LHCN-M2 (cell line): Measurements from ENCODE around the gene ERH. TPM values are rescaled to one million over a fixed set of nuclear protein-coding genes. Genes with fewer than 3 reads are reported as not detected.
"Not testable (repeated sequence)": the region's sequence is repeated elsewhere in the genome, so short reads cannot be mapped to it uniquely, and the experiment has no call there.

Source experiments
- DNase-seq: peaks from one replicate; pipeline ENCODE4 v3.0.0-alpha.2; 2012; ENCODE audit warnings: low read depth
- total RNA-seq: library from RNA; depleted of rRNA; stranded (reverse); fragments of >200 nt; gene quantifications from 2 replicates; pipeline ENCODE4 v1.2.3, GENCODE V29; 2014

Gene ERH
- total RNA-seq, 1 experiment from 2014 or later, result 147 TPM

GRCh38 chr14:69398818-69399210, 715 bp upstream of the ERH start:
- no peak for DNase-seq

DNA sequence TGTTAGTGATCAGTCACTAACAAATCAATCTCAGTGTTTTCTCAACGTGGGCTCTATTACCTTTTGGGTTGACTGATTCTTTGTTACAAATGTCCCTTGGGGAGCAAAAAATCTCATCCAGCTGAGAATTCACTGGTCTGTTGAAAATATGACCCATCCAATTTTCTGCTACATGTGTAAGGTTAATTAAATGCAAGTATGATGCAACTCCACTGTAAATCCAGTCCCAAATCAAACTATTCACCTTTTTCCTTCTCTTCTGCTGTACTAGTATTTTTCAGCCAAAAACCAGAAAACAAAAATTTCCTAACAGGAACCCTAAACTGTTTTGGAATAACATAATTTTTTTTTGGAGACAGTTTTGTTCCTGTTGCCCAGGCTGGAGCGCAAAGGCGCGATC, 2.2 kb downstream of the ERH start:
- no peak for DNase-seq

- DNase-seq, result no peak
Measured at GRCh38 chr14:69392481-69392880, 5.6 kb downstream of the ERH start.

- not testable (repeated sequence) for DNase-seq
Measured at GRCh38 chr14:69391400-69391799, 6.7 kb downstream of the ERH start.

GRCh38 chr14:69387311-69387710, 10.8 kb downstream of the ERH start:
- DNase-seq, result no peak

- no peak for DNase-seq
Measured at GRCh38 chr14:69378274-69378673, 19.8 kb downstream of the ERH start.

DNA sequence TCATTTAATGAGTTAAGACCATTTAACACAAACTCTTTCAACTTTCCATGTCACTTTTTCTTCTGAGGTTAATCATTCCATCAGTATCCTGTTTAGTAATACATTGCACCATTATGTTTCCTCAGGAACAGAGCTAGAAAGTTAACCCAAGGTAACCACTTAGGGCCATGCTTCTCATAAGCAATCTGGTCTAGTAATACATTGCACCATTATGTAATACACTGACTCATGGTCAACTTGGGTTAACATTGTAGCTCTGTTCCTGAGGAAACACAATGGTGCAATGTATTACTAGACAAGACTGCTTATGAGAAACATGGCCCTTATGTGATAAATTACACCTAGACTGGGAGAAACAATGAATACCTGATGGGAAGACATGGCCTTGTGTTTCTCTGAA, 21.7 kb downstream of the ERH start:
- peak; percentile 44 for DNase-seq

DNA sequence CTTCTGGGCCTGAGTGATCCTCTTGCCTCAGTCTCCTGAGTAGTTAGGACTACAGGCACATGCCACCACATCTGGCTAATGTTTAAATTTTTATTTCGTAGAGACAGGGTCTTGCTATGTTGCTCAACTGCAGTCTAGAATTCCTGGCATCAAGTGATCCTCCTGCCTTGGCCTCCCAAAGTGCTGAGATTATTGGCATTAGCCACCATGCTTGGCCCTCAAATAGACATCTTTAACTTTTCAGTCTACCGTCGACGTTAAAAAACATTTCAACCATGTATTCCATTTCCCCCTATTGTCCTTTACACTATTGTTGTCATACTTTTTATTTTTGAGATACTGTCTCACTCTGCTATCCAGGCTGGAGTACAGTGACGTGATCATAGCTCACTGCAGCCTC, 22.4 kb downstream of the ERH start:
- DNase-seq, result no peak

GRCh38 chr14:69375182-69375581, 22.9 kb downstream of the ERH start:
- DNase-seq, result no peak

DNA sequence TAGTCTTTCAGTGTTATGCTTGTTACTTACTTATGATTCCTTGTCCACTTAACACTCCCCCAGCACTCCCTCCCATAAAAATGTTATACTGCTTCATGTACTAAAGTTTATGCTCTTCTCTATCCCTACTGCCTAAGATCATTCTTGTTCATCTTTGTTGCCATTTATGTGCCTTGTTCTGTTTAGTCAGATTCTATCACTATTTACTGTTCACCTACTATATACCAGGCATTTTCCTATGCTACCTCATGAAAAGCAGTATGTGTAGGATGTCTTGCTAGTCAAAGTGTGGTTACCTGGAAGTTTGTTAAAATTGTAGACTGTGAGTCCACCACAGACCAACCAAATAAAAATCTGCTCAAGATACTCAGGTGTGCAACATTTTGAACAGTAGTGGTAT, 23.9 kb downstream of the ERH start:
- no peak for DNase-seq

DNA sequence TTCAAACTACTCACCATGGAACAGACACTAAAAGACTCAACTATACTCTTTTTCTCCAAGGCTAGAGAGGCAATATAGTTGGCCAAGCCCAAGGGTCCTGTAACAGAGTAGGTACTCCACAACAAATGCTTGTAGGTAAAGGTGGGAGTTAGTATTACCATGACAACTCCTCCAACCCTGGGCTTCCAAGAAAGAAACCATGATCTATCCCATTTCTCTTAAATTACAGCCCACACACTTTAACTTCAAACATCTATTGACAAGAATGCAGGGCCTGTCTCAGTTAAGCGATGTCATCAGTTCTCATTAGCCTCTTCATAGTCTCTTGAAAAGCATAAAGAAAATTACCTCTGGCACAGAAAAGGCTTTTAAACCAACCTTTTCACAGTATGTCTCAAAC, 25.0 kb downstream of the ERH start:
- DNase-seq, result no peak

DNA sequence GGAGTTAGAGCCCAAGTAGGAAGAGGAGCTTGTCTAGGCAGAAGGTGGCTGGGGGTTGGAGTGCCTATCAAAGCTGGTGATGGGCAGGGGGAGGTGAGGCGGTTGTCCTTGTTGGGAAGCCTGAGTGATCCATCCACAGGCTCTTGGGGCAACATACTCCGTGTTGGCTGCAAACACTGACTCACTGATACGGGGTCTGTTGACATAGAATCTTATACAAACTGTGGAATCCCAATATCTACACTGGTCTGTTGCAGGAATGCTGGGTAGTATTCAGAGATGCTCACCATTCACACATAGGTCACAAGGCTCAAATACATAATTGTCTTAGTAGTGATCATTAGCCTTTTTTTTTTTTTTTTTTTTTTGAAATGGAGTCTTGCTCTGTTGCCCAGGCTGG, 26.0 kb downstream of the ERH start:
- no peak for DNase-seq

- DNase-seq, result no peak
Measured at GRCh38 chr14:69370061-69370460, 28.0 kb downstream of the ERH start.

- DNase-seq, result no peak
Measured at GRCh38 chr14:69368381-69368780, 29.7 kb downstream of the ERH start.

DNA sequence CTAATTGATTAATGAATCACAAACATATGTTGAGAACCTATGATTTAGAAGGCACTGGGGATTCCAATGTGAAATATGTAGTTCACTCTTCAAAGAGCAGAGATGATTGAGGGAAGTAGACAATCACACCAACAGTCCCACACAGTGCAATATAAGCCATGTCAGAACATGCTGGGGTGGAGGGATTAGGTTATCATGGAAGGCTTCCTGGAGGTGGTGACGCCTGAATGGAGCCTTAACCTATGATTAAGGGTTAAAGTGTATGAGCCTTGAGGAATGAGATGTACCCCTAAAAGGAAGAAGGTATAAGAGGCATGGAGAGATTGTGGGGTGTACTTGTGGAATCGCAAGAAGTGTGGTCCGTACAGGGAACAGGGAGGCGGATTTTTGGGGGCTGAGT, 31.3 kb downstream of the ERH start:
- DNase-seq, result no peak

GRCh38 chr14:69366069-69366468, 32.0 kb downstream of the ERH start:
- DNase-seq, result no peak

DNA sequence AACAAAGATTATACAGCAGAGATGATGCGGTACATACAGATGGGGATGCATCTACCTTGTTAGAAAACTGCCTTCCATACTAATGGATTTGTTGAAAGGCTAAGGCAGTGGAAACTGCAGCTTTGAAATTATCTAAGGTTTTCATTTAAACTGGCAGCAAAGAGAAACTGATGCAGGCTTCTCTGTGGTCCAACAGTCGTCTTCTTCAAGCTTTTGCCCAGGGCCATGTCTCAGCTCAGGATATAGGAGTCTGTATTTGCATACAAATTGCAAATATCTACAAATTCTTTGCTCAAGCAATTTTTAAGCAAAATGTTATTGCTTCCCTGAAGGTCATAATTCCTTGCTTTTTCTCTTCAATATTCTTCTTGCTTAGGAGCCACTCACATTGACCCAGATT, 33.7 kb downstream of the ERH start:
- DNase-seq, result no peak

- no peak for DNase-seq
Measured at GRCh38 chr14:69363964-69364363, 34.1 kb downstream of the ERH start.

GRCh38 chr14:69363055-69363454, 35.0 kb downstream of the ERH start:
- DNase-seq, result no peak

- DNase-seq, result peak; percentile 26
Measured at GRCh38 chr14:69360438-69361108, 37.5 kb downstream of the ERH start.

GRCh38 chr14:69358966-69359365, 39.1 kb downstream of the ERH start:
- no peak for DNase-seq

DNA sequence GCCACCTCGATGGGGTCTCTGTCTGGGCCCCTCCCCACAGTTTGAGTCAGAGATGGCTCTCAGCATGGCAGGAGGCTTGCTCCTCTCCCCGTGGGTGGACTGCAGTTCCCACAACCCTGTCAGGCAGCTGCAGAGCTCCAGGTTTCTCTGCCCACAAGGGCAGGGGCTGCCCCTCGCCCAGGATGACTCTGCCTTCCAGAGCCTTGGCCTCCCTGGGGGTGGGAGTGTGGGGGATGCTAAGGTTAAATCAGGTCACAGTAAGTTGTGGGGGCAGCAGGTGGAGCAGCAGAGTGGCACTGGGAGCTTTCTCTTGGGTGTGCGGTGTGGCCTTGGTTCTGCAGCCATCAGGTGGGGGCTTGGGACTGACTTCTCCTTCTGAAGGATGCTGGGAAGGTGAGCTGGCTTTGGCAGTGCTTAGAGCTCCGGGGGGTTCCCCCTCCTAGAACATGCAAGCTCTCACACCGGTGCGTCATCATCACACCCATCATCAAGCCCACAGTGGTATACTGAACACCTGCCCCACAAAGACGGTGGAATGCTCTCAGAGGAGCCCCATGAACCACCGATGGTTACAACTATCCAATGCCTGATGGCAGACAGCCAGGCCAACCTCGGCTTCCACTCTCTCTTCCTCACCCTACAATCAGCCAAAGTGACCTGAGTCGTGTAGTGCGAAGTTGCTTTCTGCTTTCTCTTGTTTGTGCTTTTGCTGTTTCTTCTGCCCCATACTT, 39.7 kb downstream of the ERH start:
- DNase-seq, result no peak

DNA sequence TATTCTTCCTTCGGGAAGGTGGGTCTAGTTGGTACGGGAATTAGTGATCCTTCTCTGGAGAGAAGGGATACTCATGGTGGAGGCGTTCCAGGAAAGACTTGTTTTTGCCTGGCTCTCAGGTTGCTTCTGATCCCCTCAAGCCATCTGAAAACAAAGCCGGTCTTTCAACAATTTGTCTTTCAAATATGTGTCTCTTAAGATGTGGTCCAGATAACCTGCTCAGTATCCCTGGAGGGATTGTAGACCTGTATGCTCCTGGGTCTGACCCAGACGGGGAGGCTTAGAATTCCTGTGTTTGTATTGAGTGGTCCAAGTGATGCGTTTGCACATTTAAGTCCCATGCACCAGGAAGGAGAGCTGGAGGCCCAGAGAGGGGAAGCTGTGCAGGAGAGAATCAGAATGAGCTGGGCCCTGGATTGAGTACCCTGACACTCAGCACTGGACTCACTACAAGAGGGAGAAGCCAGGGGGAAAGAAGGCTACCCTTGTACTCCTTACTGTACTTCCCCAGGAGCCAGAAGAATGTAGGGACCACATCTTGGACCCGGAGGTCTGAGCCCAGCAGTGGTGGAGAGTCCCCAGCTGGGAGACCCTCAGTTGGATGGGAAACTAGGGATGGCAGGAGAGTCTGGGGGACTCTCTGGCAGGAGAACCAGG, 40.4 kb downstream of the ERH start:
- DNase-seq, result no peak
